D721Med (cell line): ENCODE data around the gene ZNF598.

Source experiments
- DNase-seq: peaks from one replicate; pipeline ENCODE4 v3.0.0; 2011; ENCODE audit warnings: low spot score; ENCODE audit not compliant: insufficient read length
- FAIRE-seq: peaks from 2 replicates; lab custom pipeline; 2011; peaks lifted over from hg19 to GRCh38; lab: Jason Lieb, UNC
- TF ChIP-seq, protein P1 (sequence below): IDR thresholded peaks from 2 replicates; pipeline ENCODE4 v1.5.1; 2012; ENCODE audit warnings: mild to moderate bottlenecking, control low read depth; ENCODE audit not compliant: insufficient read depth; ENCODE audit errors: missing control alignments

Gene ZNF598

GRCh38 chr16:2044541-2044940 is 34.9 kb upstream of the ZNF598 start:
- DNase-seq (no peak), FAIRE-seq (no peak)
- TF ChIP-seq, protein P1, sequence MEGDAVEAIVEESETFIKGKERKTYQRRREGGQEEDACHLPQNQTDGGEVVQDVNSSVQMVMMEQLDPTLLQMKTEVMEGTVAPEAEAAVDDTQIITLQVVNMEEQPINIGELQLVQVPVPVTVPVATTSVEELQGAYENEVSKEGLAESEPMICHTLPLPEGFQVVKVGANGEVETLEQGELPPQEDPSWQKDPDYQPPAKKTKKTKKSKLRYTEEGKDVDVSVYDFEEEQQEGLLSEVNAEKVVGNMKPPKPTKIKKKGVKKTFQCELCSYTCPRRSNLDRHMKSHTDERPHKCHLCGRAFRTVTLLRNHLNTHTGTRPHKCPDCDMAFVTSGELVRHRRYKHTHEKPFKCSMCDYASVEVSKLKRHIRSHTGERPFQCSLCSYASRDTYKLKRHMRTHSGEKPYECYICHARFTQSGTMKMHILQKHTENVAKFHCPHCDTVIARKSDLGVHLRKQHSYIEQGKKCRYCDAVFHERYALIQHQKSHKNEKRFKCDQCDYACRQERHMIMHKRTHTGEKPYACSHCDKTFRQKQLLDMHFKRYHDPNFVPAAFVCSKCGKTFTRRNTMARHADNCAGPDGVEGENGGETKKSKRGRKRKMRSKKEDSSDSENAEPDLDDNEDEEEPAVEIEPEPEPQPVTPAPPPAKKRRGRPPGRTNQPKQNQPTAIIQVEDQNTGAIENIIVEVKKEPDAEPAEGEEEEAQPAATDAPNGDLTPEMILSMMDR, result no peak

DNA sequence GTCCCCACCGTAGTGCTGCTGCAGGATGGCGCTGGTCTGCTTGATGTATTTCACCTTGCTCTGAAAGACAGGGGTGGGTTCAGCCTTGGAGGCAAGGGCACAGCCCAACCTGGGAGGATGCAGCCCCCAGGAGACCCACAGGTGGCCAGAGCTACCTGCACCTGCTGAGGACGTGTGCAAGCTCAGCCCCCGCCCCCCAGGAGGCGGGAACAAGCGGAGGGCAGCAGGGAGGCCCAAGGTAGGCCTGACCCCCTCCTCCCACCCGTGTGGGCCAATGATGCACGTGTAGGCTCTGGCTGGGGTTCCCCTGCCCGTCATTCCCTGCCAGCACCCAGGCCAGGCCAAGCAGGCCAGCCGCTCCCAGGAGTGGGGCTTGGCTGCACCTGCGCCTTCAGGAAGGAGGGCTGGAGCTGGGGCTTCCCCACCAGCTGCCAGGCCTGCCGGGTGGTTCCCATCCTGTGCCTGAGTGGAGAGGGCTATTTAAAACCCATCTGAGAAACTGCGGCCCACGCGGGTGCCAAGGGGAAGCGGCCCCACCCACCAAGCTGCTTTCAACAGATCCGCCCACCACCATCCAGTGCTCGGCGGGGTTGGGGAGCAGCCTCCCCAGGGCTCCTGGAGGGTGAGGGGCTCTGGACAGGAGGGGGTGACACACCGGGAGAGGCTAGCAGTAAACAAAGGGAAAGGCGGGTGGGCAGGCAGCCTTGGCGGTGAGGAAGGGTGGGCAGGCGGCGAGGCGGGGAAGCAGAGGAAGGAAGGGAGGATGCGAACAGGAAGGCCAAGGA is 34.2 kb upstream of the ZNF598 start:
- FAIRE-seq (no peak), DNase-seq (no peak)
- TF ChIP-seq, protein P1, result no peak

- no peak for DNase-seq
Measured at GRCh38 chr16:2042986-2043666, 33.5 kb upstream of the ZNF598 start.

DNA sequence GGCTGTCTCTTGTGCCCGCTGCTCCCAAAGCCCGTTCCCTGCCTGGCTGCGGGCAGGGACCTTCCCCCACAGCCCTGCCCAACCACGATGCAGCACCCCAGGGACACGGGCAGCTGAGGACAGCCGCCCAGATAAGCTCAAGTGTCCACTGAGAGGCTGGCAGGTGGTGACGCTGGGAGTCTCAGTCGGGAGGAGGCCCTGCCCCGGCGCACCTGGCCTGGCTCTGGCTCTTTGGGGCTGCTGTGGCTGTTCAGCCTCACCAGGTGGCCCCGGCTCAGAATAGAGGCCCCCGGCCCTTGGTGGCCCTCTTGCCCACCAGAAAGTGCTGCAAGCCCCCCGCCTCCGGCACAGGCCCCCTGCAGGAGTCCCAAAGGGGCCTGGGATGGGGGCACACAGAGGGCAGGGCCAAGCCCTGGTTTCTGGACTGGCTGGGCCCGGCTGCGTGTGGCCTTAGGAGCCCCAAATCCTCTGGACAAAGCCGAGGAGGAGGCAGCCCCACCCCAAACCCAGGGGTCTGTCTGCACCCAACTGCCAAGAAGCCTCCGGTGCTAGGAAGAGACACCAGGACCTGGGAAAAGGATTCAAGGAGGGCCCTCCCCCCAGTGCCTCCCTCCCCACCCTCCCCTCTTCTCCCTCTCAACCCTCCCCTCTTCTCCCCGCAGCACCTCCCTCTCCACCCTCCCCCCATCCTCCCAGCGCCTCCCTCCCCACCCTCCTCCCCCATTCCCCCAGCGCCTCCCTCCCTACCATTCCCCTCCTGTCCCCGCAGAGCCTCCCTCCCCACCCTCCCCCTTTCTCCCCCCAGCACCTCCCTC is 32.8 kb upstream of the ZNF598 start:
- FAIRE-seq (no peak), DNase-seq (no peak)
- TF ChIP-seq, protein P1, result no peak

More at GRCh38 chr16:2042986-2043666, 33.5 kb upstream of the ZNF598 start:
- FAIRE-seq, result no peak
- TF ChIP-seq, protein P1, result no peak

- FAIRE-seq (no peak), DNase-seq (no peak)
- TF ChIP-seq, protein P1, result no peak
Measured at GRCh38 chr16:2040787-2041522, 31.3 kb upstream of the ZNF598 start.

GRCh38 chr16:2040041-2040786 is 30.6 kb upstream of the ZNF598 start:
- FAIRE-seq, result no peak
- no peak for DNase-seq
- TF ChIP-seq, protein P1, result no peak
